MV-4-11 (cell line): ENCODE measurements around the gene ALCAM.
A peak's percentile ranks its signal among the peaks of the same experiment; 100 is the strongest.
"Not testable (repeated sequence)": the region's sequence is repeated elsewhere in the genome, so short reads cannot be mapped to it uniquely, and the experiment has no call there.

Source experiments
- DNase-seq: peaks from one replicate; lab custom pipeline; 2025; lab: John Stamatoyannopoulos, UW

ALCAM gene

GRCh38 chr3:105389759-105390158 lies 23.1 kb downstream of the ALCAM start:
- DNase-seq, result not testable (repeated sequence)

GRCh38 chr3:105392598-105392997 lies 25.9 kb downstream of the ALCAM start:
- not testable (repeated sequence) for DNase-seq

GRCh38 chr3:105394177-105394576 lies 27.5 kb downstream of the ALCAM start:
- no peak for DNase-seq

GRCh38 chr3:105397974-105398373 lies 31.3 kb downstream of the ALCAM start:
- no peak for DNase-seq

GRCh38 chr3:105398437-105398836 lies 31.7 kb downstream of the ALCAM start:
- no peak for DNase-seq

GRCh38 chr3:105399062-105399461 lies 32.4 kb downstream of the ALCAM start:
- no peak for DNase-seq

GRCh38 chr3:105399611-105400010 lies 32.9 kb downstream of the ALCAM start:
- DNase-seq, result no peak

GRCh38 chr3:105401254-105401653 lies 34.5 kb downstream of the ALCAM start:
- no peak for DNase-seq

- no peak for DNase-seq
Measured at GRCh38 chr3:105401691-105402149, 35.0 kb downstream of the ALCAM start.

- no peak for DNase-seq
Measured at GRCh38 chr3:105402287-105402801, 35.6 kb downstream of the ALCAM start.

GRCh38 chr3:105403034-105403433 lies 36.3 kb downstream of the ALCAM start:
- DNase-seq, result not testable (repeated sequence)

GRCh38 chr3:105406268-105406667 lies 39.6 kb downstream of the ALCAM start:
- DNase-seq, result no peak

GRCh38 chr3:105409364-105409763 lies 42.7 kb downstream of the ALCAM start:
- no peak for DNase-seq

GRCh38 chr3:105413343-105413887 lies 46.7 kb downstream of the ALCAM start:
- DNase-seq, result no peak

GRCh38 chr3:105414841-105415240 lies 48.1 kb downstream of the ALCAM start:
- no peak for DNase-seq

GRCh38 chr3:105415951-105416350 lies 49.2 kb downstream of the ALCAM start:
- no peak for DNase-seq

- DNase-seq, result peak; percentile 49
Measured at GRCh38 chr3:105417525-105418289, 51.0 kb downstream of the ALCAM start.

- no peak for DNase-seq
Measured at GRCh38 chr3:105422645-105423044, 55.9 kb downstream of the ALCAM start.

- DNase-seq, result no peak
Measured at GRCh38 chr3:105423397-105423796, 56.7 kb downstream of the ALCAM start.

GRCh38 chr3:105424412-105425152 lies 57.9 kb downstream of the ALCAM start:
- DNase-seq, result no peak

GRCh38 chr3:105425153-105425502 lies 58.4 kb downstream of the ALCAM start:
- no peak for DNase-seq

GRCh38 chr3:105427332-105427731 lies 60.6 kb downstream of the ALCAM start:
- no peak for DNase-seq
